OCI-LY7 (cell line): ENCODE data around the gene DDIT4L.

ENCODE experiments used
- CTCF ChIP-seq: fragments of 200-600 bp; sonication (generic); conservative IDR thresholded peaks from 2 replicates; pipeline ENCODE4 v1.5.1; 2014; ENCODE audit warnings: mild to moderate bottlenecking, antibody characterized with exemption, low read length, moderate library complexity, mixed read lengths
- EZH2phosphoT487 ChIP-seq: fragments of 200-600 bp; sonication (generic); IDR thresholded peaks from 2 replicates; pipeline ENCODE4 v1.6.1; 2018; ENCODE audit warnings: low read depth, borderline replicate concordance, mild to moderate bottlenecking, mixed run types, antibody characterized with exemption, low read length, moderate library complexity, mixed read lengths

GRCh38 chr4:100170986-100171385, 19.3 kb downstream of the DDIT4L start:
- TF ChIP-seq CTCF, result no peak
- no peak for TF ChIP-seq EZH2phosphoT487
